ENCODE data around the gene VIL1. TPM values are rescaled to one million over a fixed set of nuclear protein-coding genes. Genes with fewer than 3 reads are reported as not detected.

VIL1 gene
- total and polyA plus RNA-seq, 2 of the 13 experiments (the other 11 are each of a cell fraction or from before 2014, with no cell fraction given) = 287 to 301 TPM

DNA sequence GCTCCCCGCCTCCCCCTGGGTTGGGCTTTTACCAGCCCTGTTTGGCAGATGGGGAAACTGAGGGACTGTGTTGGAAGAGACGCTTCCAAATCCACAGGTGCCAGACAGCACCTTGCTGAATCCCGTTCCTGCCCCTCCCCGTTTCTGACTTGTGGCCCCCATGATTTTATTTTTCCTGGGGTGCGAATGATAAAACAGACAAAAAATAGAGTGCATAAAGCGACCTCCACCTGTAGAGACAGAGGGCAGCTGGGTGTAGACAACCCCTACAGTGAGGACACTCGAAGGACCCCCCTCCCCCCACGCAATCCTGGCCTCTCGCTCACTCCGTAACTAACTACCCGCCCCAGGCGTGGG is 21.5 kb upstream of the VIL1 start (continued):
- TF ChIP-seq ELF4 (CRISPR knock-in tag; IDR thresholded peaks at IDR 0.05; ENCODE audit: borderline replicate concordance) (no peak), PLRG1 (conservative IDR thresholded peaks at IDR 0.05) (no peak), ZNF264 (CRISPR knock-in tag; IDR thresholded peaks at IDR 0.05) (no peak), JUNB (CRISPR knock-in tag; IDR thresholded peaks at IDR 0.05; ENCODE audit: borderline replicate concordance) (no peak), DDIT3 (CRISPR knock-in tag; IDR thresholded peaks at IDR 0.05) (no peak), ZNF639 (CRISPR knock-in tag; conservative IDR thresholded peaks at IDR 0.05) (no peak), ZNF883 (CRISPR knock-in tag; IDR thresholded peaks at IDR 0.05; ENCODE audit: not compliant biosample characterization) (peak; percentile 15), ZNF547 (CRISPR knock-in tag; IDR thresholded peaks at IDR 0.05) (no peak; the same call in 1 of the 2 replicates), ZNF207 (IDR thresholded peaks at IDR 0.05; ENCODE audit: borderline replicate concordance) (no peak), SIX4 (CRISPR knock-in tag; IDR thresholded peaks at IDR 0.05) (no peak), ZNF562 (CRISPR knock-in tag; IDR thresholded peaks at IDR 0.05; ENCODE audit: borderline replicate concordance) (no peak), ZNF891 (CRISPR knock-in tag; IDR thresholded peaks at IDR 0.05) (no peak; the same call in 1 of the 2 replicates), GABPA (IDR thresholded peaks at IDR 0.05; ENCODE audit: low read depth, low read length) (no peak), GABPA (CRISPR knock-in tag; IDR thresholded peaks at IDR 0.05; ENCODE audit: low read depth) (no peak), ZNF879 (CRISPR knock-in tag; IDR thresholded peaks at IDR 0.05) (no peak), ZBED4 (CRISPR knock-in tag; IDR thresholded peaks at IDR 0.05; ENCODE audit: borderline replicate concordance) (no peak), MLLT10 (CRISPR knock-in tag; IDR thresholded peaks at IDR 0.05) (no peak), HDAC2 (CRISPR knock-in tag; IDR thresholded peaks at IDR 0.05) (no peak), SMAD1 (CRISPR knock-in tag; IDR thresholded peaks at IDR 0.05; ENCODE audit: borderline replicate concordance, low read depth) (no peak), LCORL (IDR thresholded peaks at IDR 0.05) (no peak), LCORL (CRISPR knock-in tag; IDR thresholded peaks at IDR 0.05) (no peak)
- TF ChIP-seq, protein P1, sequence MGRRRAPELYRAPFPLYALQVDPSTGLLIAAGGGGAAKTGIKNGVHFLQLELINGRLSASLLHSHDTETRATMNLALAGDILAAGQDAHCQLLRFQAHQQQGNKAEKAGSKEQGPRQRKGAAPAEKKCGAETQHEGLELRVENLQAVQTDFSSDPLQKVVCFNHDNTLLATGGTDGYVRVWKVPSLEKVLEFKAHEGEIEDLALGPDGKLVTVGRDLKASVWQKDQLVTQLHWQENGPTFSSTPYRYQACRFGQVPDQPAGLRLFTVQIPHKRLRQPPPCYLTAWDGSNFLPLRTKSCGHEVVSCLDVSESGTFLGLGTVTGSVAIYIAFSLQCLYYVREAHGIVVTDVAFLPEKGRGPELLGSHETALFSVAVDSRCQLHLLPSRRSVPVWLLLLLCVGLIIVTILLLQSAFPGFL (CRISPR knock-in tag; IDR thresholded peaks at IDR 0.05) = no peak
- TF ChIP-seq, protein P2, sequence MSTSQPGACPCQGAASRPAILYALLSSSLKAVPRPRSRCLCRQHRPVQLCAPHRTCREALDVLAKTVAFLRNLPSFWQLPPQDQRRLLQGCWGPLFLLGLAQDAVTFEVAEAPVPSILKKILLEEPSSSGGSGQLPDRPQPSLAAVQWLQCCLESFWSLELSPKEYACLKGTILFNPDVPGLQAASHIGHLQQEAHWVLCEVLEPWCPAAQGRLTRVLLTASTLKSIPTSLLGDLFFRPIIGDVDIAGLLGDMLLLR (CRISPR knock-in tag; IDR thresholded peaks at IDR 0.05) = no peak
- TF ChIP-seq, protein P3, sequence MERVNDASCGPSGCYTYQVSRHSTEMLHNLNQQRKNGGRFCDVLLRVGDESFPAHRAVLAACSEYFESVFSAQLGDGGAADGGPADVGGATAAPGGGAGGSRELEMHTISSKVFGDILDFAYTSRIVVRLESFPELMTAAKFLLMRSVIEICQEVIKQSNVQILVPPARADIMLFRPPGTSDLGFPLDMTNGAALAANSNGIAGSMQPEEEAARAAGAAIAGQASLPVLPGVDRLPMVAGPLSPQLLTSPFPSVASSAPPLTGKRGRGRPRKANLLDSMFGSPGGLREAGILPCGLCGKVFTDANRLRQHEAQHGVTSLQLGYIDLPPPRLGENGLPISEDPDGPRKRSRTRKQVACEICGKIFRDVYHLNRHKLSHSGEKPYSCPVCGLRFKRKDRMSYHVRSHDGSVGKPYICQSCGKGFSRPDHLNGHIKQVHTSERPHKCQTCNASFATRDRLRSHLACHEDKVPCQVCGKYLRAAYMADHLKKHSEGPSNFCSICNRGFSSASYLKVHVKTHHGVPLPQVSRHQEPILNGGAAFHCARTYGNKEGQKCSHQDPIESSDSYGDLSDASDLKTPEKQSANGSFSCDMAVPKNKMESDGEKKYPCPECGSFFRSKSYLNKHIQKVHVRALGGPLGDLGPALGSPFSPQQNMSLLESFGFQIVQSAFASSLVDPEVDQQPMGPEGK (CRISPR knock-in tag; IDR thresholded peaks at IDR 0.05) = no peak

Data from HepG2 (cell line).